BLaER1 (cell line): ENCODE results near the gene RPL23.
"Not testable (repeated sequence)": the region's sequence is repeated elsewhere in the genome, so short reads cannot be mapped to it uniquely, and the experiment has no call there.

Experiments used
- H3K27ac ChIP-seq: shearing (Covaris generic); formaldehyde crosslinking; 2 replicates; pipeline ENCODE4 v1.8.1; 2022
- H3K27me3 ChIP-seq: shearing (Covaris generic); formaldehyde crosslinking; 2 replicates; pipeline ENCODE4 v1.8.1; 2022
- H3K36me3 ChIP-seq: shearing (Covaris generic); formaldehyde crosslinking; 2 replicates; pipeline ENCODE4 v1.8.1; 2022
- H3K4me1 ChIP-seq: shearing (Covaris generic); formaldehyde crosslinking; 2 replicates; pipeline ENCODE4 v1.8.1; 2022
- H3K4me2 ChIP-seq: shearing (Covaris generic); formaldehyde crosslinking; 2 replicates; pipeline ENCODE4 v1.8.1; 2022
- H3K4me3 ChIP-seq: shearing (Covaris generic); formaldehyde crosslinking; 2 replicates; pipeline ENCODE4 v1.8.1; 2022
- H3K9ac ChIP-seq: shearing (Covaris generic); formaldehyde crosslinking; 2 replicates; pipeline ENCODE4 v1.8.1; 2022
- H3K9me3 ChIP-seq: shearing (Covaris generic); formaldehyde crosslinking; 2 replicates; pipeline ENCODE4 v1.8.1; 2022
- H4K20me1 ChIP-seq: shearing (Covaris generic); formaldehyde crosslinking; 2 replicates; pipeline ENCODE4 v1.8.1; 2022
- Cebpa-rat ChIP-seq: shearing (Covaris generic); IDR thresholded peaks from 2 replicates; pipeline ENCODE4 v1.8.1; 2022

The RPL23 gene

GRCh38 chr17:38868817-38869525 is 15.4 kb upstream of the RPL23 start:
- Histone ChIP-seq H3K4me2 (peak overlapping the region; percentile 84), H4K20me1 (peaks cover 28% of the 10 kb centered on the region), H3K27ac (peak overlapping the region; percentile 89), H3K27me3 (no peaks in the 10 kb centered on the region), H3K9ac (peak overlapping the region; percentile 91), H3K4me1 (peaks cover 58% of the 10 kb centered on the region), H3K4me3 (peak overlapping the region; percentile 98), H3K9me3 (no peaks in the 10 kb centered on the region), H3K36me3 (0 out of 2 replicates have a peak, but pooled peaks cover 5% of the 10 kb centered on the region)
- no peak for TF ChIP-seq Cebpa-rat

GRCh38 chr17:38867968-38868816 is 14.7 kb upstream of the RPL23 start:
- H3K9ac ChIP-seq, result peak overlapping the region; percentile 91
- no peaks in the 10 kb centered on the region for H3K27me3 ChIP-seq
- peaks cover 58% of the 10 kb centered on the region for H3K4me1 ChIP-seq
- peak overlapping the region; percentile 89 for H3K27ac ChIP-seq
- 0 out of 2 replicates have a peak, but pooled peaks cover 2% of the 10 kb centered on the region for H3K36me3 ChIP-seq
- H3K4me2 ChIP-seq, result peak overlapping the region; percentile 84
- TF ChIP-seq Cebpa-rat, result no peak
- peaks cover 20% of the 10 kb centered on the region for H4K20me1 ChIP-seq
- peak overlapping the region; percentile 98 for H3K4me3 ChIP-seq
- no peaks in the 10 kb centered on the region for H3K9me3 ChIP-seq

- Histone ChIP-seq H3K4me1 (peaks cover 58% of the 10 kb centered on the region), H3K4me2 (peak overlapping the region; percentile 84), H4K20me1 (peaks cover 12% of the 10 kb centered on the region), H3K36me3 (no peaks in the 10 kb centered on the region), H3K9me3 (no peaks in the 10 kb centered on the region), H3K27ac (no peak overlapping the region), H3K4me3 (peak overlapping the region; percentile 98), H3K27me3 (no peaks in the 10 kb centered on the region), H3K9ac (peak overlapping the region; percentile 91)
- no peak for TF ChIP-seq Cebpa-rat
These were observed 13.9 kb upstream of the RPL23 start for GRCh38 chr17:38867179-38867967.

GRCh38 chr17:38864636-38865398 is 11.3 kb upstream of the RPL23 start:
- Histone ChIP-seq H3K9ac (no peak overlapping the region), H3K4me2 (peak overlapping the region; percentile 55; the same call in 1 of the 2 replicates), H3K27ac (no peak overlapping the region), H3K4me1 (peaks cover 44% of the 10 kb centered on the region), H4K20me1 (no peaks in the 10 kb centered on the region), H3K36me3 (no peaks in the 10 kb centered on the region), H3K4me3 (no peak overlapping the region), H3K9me3 (no peaks in the 10 kb centered on the region), H3K27me3 (no peaks in the 10 kb centered on the region)
- TF ChIP-seq Cebpa-rat, result no peak

GRCh38 chr17:38861399-38861843 is 7.9 kb upstream of the RPL23 start:
- no peaks in the 10 kb centered on the region for H3K27me3 ChIP-seq
- no peaks in the 10 kb centered on the region for H3K36me3 ChIP-seq
- no peak for TF ChIP-seq Cebpa-rat
- no peaks in the 10 kb centered on the region for H4K20me1 ChIP-seq
- H3K4me2 ChIP-seq, result no peak overlapping the region
- no peak overlapping the region for H3K27ac ChIP-seq
- peaks cover 30% of the 10 kb centered on the region for H3K4me1 ChIP-seq
- no peaks in the 10 kb centered on the region for H3K9me3 ChIP-seq
- H3K4me3 ChIP-seq, result no peak overlapping the region
- H3K9ac ChIP-seq, result no peak overlapping the region

GRCh38 chr17:38857271-38857670 is 3.8 kb upstream of the RPL23 start:
- Histone ChIP-seq H3K9ac (no peak overlapping the region), H3K27ac (no peak overlapping the region), H3K9me3 (no peaks in the 10 kb centered on the region), H3K27me3 (no peaks in the 10 kb centered on the region), H3K4me3 (no peak overlapping the region), H3K36me3 (peaks cover 7% of the 10 kb centered on the region), H3K4me2 (no peak overlapping the region), H4K20me1 (peaks cover 10% of the 10 kb centered on the region), H3K4me1 (peaks cover 10% of the 10 kb centered on the region)
- TF ChIP-seq Cebpa-rat, result no peak

GRCh38 chr17:38855101-38855714 is 1.7 kb upstream of the RPL23 start:
- not testable (repeated sequence) for H3K4me3 ChIP-seq, H3K9ac ChIP-seq, H3K9me3 ChIP-seq, H3K27me3 ChIP-seq, H3K4me2 ChIP-seq, H3K27ac ChIP-seq
- H3K4me1 ChIP-seq, result peaks cover 29% of the 10 kb centered on the region
- H3K36me3 ChIP-seq, result peaks cover 28% of the 10 kb centered on the region
- peaks cover 31% of the 10 kb centered on the region for H4K20me1 ChIP-seq

GRCh38 chr17:38852771-38853291 is 690 bp downstream of the RPL23 start:
- TF ChIP-seq Cebpa-rat, result no peak
- peak overlapping the region; percentile 97 for H3K27ac ChIP-seq
- peaks cover 52% of the 10 kb centered on the region for H3K36me3 ChIP-seq
- H3K9ac ChIP-seq, result peak overlapping the region; percentile 98
- no peaks in the 10 kb centered on the region for H3K9me3 ChIP-seq
- peak overlapping the region; percentile 93 for H3K4me2 ChIP-seq
- H3K4me3 ChIP-seq, result peak overlapping the region; percentile 88
- peaks cover 55% of the 10 kb centered on the region for H4K20me1 ChIP-seq
- H3K27me3 ChIP-seq, result no peaks in the 10 kb centered on the region
- peaks cover 40% of the 10 kb centered on the region for H3K4me1 ChIP-seq
